ENCODE data around the gene FUT3. TPM values are rescaled to one million over a fixed set of nuclear protein-coding genes. Genes with fewer than 3 reads are reported as not detected.

Gene FUT3
- total RNA-seq, 1 donor from 2014 or later = not detected

Other genes with a start within 250 kb of the FUT3 start
- 48.7 TPM for gene SAFB2, start 228.7 kb downstream of the FUT3 start, total RNA-seq
- 61.9 TPM for gene SAFB, start 228.4 kb downstream of the FUT3 start, total RNA-seq
- gene MICOS13, start 170.9 kb downstream of the FUT3 start, total RNA-seq = 165 TPM
- 3.5 TPM for gene HSD11B1L, start 170.4 kb downstream of the FUT3 start, total RNA-seq
- 367 TPM for gene RPL36, start 161.2 kb downstream of the FUT3 start, total RNA-seq
- gene LONP1, start 131.3 kb downstream of the FUT3 start, total RNA-seq = 98.8 TPM
- not detected for gene CATSPERD, start 130.8 kb downstream of the FUT3 start, total RNA-seq
- gene PRR22, start 66.7 kb downstream of the FUT3 start, total RNA-seq = 0.62 TPM
- 12.9 TPM for gene DUS3L, start 60.3 kb downstream of the FUT3 start, total RNA-seq
- gene NRTN, start 46.4 kb downstream of the FUT3 start, total RNA-seq = 20.6 TPM
- gene FUT6, start 11.7 kb downstream of the FUT3 start, total RNA-seq = not detected
- not detected for gene FUT5, start 19.1 kb upstream of the FUT3 start, total RNA-seq
- 606 TPM for gene NDUFA11, start 52.3 kb upstream of the FUT3 start, total RNA-seq
- 2.1 TPM for gene VMAC, start 53.4 kb upstream of the FUT3 start, total RNA-seq
- 3.4 TPM for gene CAPS, start 62.8 kb upstream of the FUT3 start, total RNA-seq
- gene RANBP3, start 126.7 kb upstream of the FUT3 start, total RNA-seq = 57.4 TPM